ENCODE results near the gene SHTN1. TPM values are rescaled to one million over a fixed set of nuclear protein-coding genes. Genes with fewer than 3 reads are reported as not detected.

SHTN1 gene
- total and polyA plus RNA-seq, 2 experiments from 2014 or later, result 6.7 to 8.0 TPM

DNA sequence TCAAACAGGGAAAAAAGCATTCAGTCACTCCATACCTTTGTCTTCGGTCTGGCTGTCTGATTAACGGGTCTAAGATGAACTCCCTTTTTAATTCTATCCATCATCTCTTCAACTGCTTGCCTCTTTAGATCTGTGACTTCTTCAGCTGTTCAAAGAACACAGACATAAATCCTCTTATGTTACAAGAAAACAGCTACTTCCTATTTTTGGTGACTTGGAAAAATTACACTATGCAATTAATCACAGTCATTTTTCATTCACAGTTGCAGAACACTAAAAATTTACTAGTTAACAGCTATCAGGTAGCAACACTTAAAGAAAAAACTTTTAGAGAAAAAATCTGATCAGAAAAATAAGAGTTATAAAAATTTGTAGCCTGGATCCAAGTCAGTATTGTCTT, 89.6 kb downstream of the SHTN1 start:
- Histone ChIP-seq H3K4me2 (no peak overlapping the region), H3K79me2 (replicated peaks; ENCODE audit: insufficient read depth) (no peaks in the 10 kb centered on the region), H3K4me1 (ENCODE audit: insufficient read depth) (no peaks in the 10 kb centered on the region; the same call in 1 of the 2 replicates), H3K36me3 (ENCODE audit: insufficient read depth) (no peaks in the 10 kb centered on the region), H3K27ac (ENCODE audit: low read depth) (no peak overlapping the region), H3K4me3 (no peak overlapping the region), H2AFZ (no peak overlapping the region), H3K9me2 (ENCODE audit: insufficient read depth) (no peaks in the 10 kb centered on the region), H3K27me3 (ENCODE audit: insufficient read depth) (no peaks in the 10 kb centered on the region), H3F3A (replicated peaks; ENCODE audit: low read depth) (no peaks in the 10 kb centered on the region), H4K20me1 (replicated peaks; ENCODE audit: insufficient read depth) (no peaks in the 10 kb centered on the region)
- no peaks in the 10 kb centered on the region for H3K27me3 Mint-ChIP-seq (ENCODE audit: insufficient read depth, low read depth, poor library complexity)
- H3K27ac Mint-ChIP-seq, result no peak overlapping the region
- peaks cover 6% of the 10 kb centered on the region for H3K36me3 Mint-ChIP-seq (ENCODE audit: low read depth)
- H3K9me3 Mint-ChIP-seq, result no peaks in the 10 kb centered on the region
- TF ChIP-seq POLR2AphosphoS5 (IDR thresholded peaks at IDR 0.05; ENCODE audit: low read depth) (no peak), STAT1 (IDR thresholded peaks at IDR 0.05; ENCODE audit: unreplicated experiment) (no peak), CTCF (conservative IDR thresholded peaks at IDR 0.05; ENCODE audit: low read depth in 2 of 2) (no peak), CREB1 (CRISPR knock-in tag; IDR thresholded peaks at IDR 0.05; ENCODE audit: low read depth) (no peak), NANOG (IDR thresholded peaks at IDR 0.05; ENCODE audit: borderline replicate concordance) (no peak), ZNF114 (CRISPR knock-in tag; IDR thresholded peaks at IDR 0.05) (no peak), EZH2 (IDR thresholded peaks at IDR 0.05; ENCODE audit: low read depth, unreplicated experiment) (no peak), ZNF462 (CRISPR knock-in tag; IDR thresholded peaks at IDR 0.05) (no peak), JUNB (IDR thresholded peaks at IDR 0.05; ENCODE audit: unreplicated experiment) (no peak), EZH2phosphoT487 (IDR thresholded peaks at IDR 0.05; ENCODE audit: unreplicated experiment) (no peak), ETS1 (IDR thresholded peaks at IDR 0.05) (no peak), ZNF331 (CRISPR knock-in tag; IDR thresholded peaks at IDR 0.05; ENCODE audit: low read depth) (no peak)
- TF ChIP-seq, protein P1, sequence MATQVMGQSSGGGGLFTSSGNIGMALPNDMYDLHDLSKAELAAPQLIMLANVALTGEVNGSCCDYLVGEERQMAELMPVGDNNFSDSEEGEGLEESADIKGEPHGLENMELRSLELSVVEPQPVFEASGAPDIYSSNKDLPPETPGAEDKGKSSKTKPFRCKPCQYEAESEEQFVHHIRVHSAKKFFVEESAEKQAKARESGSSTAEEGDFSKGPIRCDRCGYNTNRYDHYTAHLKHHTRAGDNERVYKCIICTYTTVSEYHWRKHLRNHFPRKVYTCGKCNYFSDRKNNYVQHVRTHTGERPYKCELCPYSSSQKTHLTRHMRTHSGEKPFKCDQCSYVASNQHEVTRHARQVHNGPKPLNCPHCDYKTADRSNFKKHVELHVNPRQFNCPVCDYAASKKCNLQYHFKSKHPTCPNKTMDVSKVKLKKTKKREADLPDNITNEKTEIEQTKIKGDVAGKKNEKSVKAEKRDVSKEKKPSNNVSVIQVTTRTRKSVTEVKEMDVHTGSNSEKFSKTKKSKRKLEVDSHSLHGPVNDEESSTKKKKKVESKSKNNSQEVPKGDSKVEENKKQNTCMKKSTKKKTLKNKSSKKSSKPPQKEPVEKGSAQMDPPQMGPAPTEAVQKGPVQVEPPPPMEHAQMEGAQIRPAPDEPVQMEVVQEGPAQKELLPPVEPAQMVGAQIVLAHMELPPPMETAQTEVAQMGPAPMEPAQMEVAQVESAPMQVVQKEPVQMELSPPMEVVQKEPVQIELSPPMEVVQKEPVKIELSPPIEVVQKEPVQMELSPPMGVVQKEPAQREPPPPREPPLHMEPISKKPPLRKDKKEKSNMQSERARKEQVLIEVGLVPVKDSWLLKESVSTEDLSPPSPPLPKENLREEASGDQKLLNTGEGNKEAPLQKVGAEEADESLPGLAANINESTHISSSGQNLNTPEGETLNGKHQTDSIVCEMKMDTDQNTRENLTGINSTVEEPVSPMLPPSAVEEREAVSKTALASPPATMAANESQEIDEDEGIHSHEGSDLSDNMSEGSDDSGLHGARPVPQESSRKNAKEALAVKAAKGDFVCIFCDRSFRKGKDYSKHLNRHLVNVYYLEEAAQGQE (IDR thresholded peaks at IDR 0.05; ENCODE audit: unreplicated experiment), result no peak
- DNase-seq (ENCODE audit: low spot score), result no peak
- ATAC-seq, result no peak
- no peak overlapping the region for H3K4me3 Mint-ChIP-seq
- H3K4me1 Mint-ChIP-seq, result peaks cover 17% of the 10 kb centered on the region; the same call in 2 of the 3 replicates
